BLaER1 treated with 17β-estradiol and CSF1 and Interleukin-3, amounts not matched to agents 10 nM and 100 nM (cell line): ENCODE results near the gene MRPL18.

Experiments
- H3K27ac ChIP-seq, 11 experiments: shearing (Covaris generic); formaldehyde crosslinking; 2 replicates each; pipeline ENCODE4 v1.8.1; 2022
- H3K27me3 ChIP-seq, 11 experiments: shearing (Covaris generic); formaldehyde crosslinking; 2 replicates each; pipeline ENCODE4 v1.8.1; 2022
- H3K36me3 ChIP-seq, 11 experiments: shearing (Covaris generic); formaldehyde crosslinking; 2 replicates each; pipeline ENCODE4 v1.8.1; 2022
- H3K4me1 ChIP-seq, 10 experiments: shearing (Covaris generic); formaldehyde crosslinking; 2 replicates each; pipeline ENCODE4 v1.8.1; 2022
- H3K4me2 ChIP-seq, 11 experiments: shearing (Covaris generic); formaldehyde crosslinking; 2 replicates each; pipeline ENCODE4 v1.8.1; 2022
- H3K4me3 ChIP-seq, 10 experiments: shearing (Covaris generic); formaldehyde crosslinking; 2 replicates each; pipeline ENCODE4 v1.8.1; 2022
- H3K9ac ChIP-seq, 11 experiments: shearing (Covaris generic); formaldehyde crosslinking; 2 replicates each; pipeline ENCODE4 v1.8.1; 2022
- H3K9me3 ChIP-seq, 11 experiments: shearing (Covaris generic); formaldehyde crosslinking; replicated peaks in 1 of 11; 2 replicates each; pipeline ENCODE4 v1.8.1; 2022
- H4K20me1 ChIP-seq, 11 experiments: shearing (Covaris generic); formaldehyde crosslinking; 2 replicates each; pipeline ENCODE4 v1.8.1; 2022
- Cebpa-rat ChIP-seq, 11 experiments: shearing (Covaris generic); IDR thresholded peaks; 2 replicates each; pipeline ENCODE4 v1.8.1; 2022

The MRPL18 gene

DNA sequence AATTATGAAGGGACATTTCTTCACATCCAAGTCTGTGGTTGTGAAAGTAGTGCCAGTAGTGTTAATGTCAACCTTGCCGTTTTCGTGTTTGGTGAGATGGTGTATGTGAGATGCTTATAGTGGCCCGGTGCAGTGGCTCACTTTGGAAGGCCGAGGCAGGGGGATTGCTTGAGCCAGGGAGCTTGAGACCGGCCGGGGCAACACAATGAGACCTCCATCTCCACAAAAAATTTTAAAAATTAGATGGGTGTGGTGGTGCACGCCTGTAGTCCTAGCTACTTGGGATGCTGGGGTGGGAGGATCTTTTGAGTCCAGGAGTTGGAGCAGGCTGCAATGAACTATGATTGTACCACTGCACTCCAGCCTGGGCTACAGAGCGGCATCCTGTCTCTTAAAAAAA lies 47.2 kb downstream of the MRPL18 start:
- no peaks in the 10 kb centered on the region for H3K9me3 ChIP-seq
- H3K9ac ChIP-seq, result peak overlapping the region in 1 of 11 experiments; percentile 65; a peak in 2 of 22 replicates
- H3K27ac ChIP-seq, result peak overlapping the region in 3 of 11 experiments; percentile 36 to 55 (median 50); a peak in 2 of 22 replicates
- peak overlapping the region; percentile 79 to 98 (median 90) for H3K4me2 ChIP-seq
- peaks cover 26 to 58% (median 44%) of the 10 kb centered on the region in 10 experiments for H3K4me1 ChIP-seq
- H3K4me3 ChIP-seq, result peak overlapping the region in 1 of 10 experiments; percentile 54; a peak in 2 of 20 replicates
- H3K27me3 ChIP-seq, result no peaks in the 10 kb centered on the region
- TF ChIP-seq Cebpa-rat (IDR thresholded peaks at IDR 0.05), result no peak
- H3K36me3 ChIP-seq, result no peaks in the 10 kb centered on the region
- no peaks in the 10 kb centered on the region for H4K20me1 ChIP-seq

DNA sequence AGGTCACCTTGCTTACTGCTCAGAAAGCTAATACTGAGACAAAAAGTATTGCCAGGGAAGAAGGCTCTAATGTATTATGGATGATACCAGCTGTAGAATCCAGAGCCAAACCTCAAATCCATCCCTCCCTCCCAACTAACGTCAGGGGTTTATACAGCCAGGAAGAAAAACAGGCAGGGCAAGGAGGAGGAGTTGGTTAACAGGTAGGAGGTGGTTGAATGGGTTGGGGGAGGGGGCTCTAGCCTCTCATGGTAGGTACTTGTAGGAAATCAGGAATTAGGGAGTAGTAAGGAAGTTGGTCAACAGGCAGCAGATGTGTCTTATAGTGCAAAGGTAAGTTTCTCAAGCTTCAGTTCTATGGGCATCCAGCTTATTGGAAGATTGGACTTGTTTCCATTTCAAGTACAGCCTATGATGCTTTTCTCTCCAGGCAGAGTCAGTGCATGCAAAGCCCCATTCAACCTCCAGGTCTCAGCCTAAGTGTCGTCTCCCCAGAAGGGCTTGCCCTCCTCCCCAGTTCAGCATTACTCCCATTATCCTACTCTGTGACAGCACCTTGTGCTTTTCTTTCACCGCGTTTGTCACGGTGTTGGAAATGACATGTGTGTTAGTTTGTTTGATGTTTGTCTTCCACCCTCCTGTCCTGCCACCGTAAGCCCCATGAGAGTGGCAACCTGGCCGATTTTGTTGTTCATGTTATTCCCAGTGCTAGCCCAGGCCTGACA lies 47.9 kb downstream of the MRPL18 start:
- H3K4me1 ChIP-seq, result peaks cover 20 to 52% (median 39%) of the 10 kb centered on the region in 10 experiments
- no peaks in the 10 kb centered on the region for H3K27me3 ChIP-seq
- H3K9me3 ChIP-seq, result no peaks in the 10 kb centered on the region
- TF ChIP-seq Cebpa-rat (IDR thresholded peaks at IDR 0.05), result no peak
- H4K20me1 ChIP-seq, result no peaks in the 10 kb centered on the region
- H3K36me3 ChIP-seq, result no peaks in the 10 kb centered on the region
- H3K27ac ChIP-seq, result no peak overlapping the region
- H3K9ac ChIP-seq, result no peak overlapping the region
- no peak overlapping the region for H3K4me3 ChIP-seq
- H3K4me2 ChIP-seq, result peak overlapping the region in 3 of 11 experiments; percentile 85 to 98 (median 91); a peak in 5 of 22 replicates

DNA sequence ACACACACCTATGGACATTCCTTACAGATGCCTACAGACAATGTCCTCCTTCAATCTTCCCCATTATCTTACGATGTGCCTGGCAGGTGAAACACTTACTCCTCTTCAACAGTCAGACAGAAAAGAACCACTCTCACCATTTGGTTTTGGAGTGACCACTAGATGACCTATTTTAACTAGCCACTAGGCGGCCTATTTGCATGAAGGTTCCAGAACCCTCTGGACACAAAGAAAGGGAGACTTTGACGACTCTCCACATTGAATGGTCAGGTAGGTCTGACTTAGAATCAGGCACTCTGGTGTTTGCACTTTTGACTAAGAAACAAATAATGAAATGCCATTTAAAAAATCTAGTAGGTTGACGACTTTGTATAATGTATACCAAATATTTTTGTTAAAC lies 51.8 kb downstream of the MRPL18 start:
- H3K9me3 ChIP-seq, result peaks cover 0 to 9% (median 0%) of the 10 kb centered on the region in 11 experiments; a peak in 5 of 22 replicates
- no peaks in the 10 kb centered on the region for H4K20me1 ChIP-seq
- peak overlapping the region in 1 of 11 experiments; percentile 18; a peak in 4 of 22 replicates for H3K4me2 ChIP-seq
- H3K4me3 ChIP-seq, result no peak overlapping the region
- peaks cover 6 to 24% (median 14%) of the 10 kb centered on the region in 10 experiments for H3K4me1 ChIP-seq
- H3K27me3 ChIP-seq, result no peaks in the 10 kb centered on the region
- no peak overlapping the region for H3K27ac ChIP-seq
- no peaks in the 10 kb centered on the region for H3K36me3 ChIP-seq
- H3K9ac ChIP-seq, result no peak overlapping the region
- no peak for TF ChIP-seq Cebpa-rat (IDR thresholded peaks at IDR 0.05)

DNA sequence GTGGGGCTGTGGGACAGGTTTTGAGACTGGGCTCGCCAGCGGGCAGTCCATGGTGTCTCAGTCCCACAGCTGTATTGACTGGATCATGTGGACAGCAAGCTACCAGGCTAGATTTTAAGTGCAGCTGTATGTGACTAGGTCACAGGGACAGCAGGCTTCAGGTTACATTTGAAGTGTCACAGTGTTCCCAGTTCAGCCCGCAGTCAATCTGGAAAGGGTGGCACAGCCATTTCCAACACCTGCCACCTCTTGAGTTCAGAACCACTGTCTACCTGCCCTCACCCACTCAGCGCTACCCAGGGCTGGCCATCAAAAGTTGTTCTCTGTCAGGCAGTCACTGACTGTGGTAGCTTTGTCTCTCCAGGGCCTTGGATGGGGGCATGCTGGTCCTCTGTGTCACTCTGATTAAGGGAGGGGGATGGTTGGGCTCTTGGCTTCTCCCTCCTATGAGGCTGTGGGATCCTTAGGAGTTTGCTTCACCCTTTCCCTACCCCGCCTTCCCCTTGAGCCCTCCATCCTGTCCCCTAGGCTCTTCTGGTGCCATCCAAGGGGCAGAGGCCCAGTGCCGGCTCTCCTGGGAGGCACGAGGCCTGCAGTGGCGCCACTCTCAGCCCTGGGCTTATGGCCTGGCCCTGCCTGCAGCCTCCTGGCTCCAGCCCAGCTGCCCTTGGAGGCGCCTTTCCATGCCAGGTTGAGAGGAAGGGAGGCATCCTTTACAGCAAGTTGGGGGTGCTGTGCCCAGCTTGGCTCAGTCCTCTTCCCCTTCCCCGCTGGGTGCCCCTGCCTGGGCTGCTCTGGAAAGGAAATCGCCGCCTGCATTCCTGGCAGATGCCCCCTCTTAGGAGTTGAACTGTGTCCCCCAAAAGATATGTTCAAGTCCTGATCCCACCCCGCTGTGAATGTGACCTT lies 54.7 kb downstream of the MRPL18 start:
- 0 out of 22 replicates have a peak overlapping the region, but pooled peaks of 1 of the 11 experiments have one; percentile 7 for H3K4me2 ChIP-seq
- peaks cover 27 to 39% (median 30%) of the 10 kb centered on the region in 11 experiments for H3K9me3 ChIP-seq
- peaks cover 0 to 18% (median 7%) of the 10 kb centered on the region in 10 experiments; a peak in 8 of 20 replicates for H3K4me1 ChIP-seq
- no peaks in the 10 kb centered on the region for H4K20me1 ChIP-seq
- no peak overlapping the region for H3K27ac ChIP-seq
- H3K36me3 ChIP-seq, result peaks cover 0 to 4% (median 0%) of the 10 kb centered on the region in 11 experiments; a peak in 1 of 22 replicates
- no peak overlapping the region for H3K4me3 ChIP-seq
- H3K9ac ChIP-seq, result no peak overlapping the region
- no peaks in the 10 kb centered on the region for H3K27me3 ChIP-seq
- TF ChIP-seq Cebpa-rat (IDR thresholded peaks at IDR 0.05), result no peak
